Memory B cell (primary cell): ENCODE measurements around the gene C10orf120.

Source experiments
- ATAC-seq: fragments of 150-1000 bp; cut with Tn5 transposase; 2 replicates; pipeline ENCODE4 v1.10.0; 2021; ENCODE audit warnings: low read depth, mild to moderate bottlenecking, moderate library complexity
- DNase-seq, 2 donors: peaks; one replicate each; pipeline ENCODE4 v3.0.0; 2022; ENCODE audit warnings: low spot score in 2 of 2
- H3K27ac Mint-ChIP-seq: one replicate; pipeline ENCODE4 v1.8.0; 2022; ENCODE audit warnings: mild to moderate bottlenecking, moderate library complexity, mixed read lengths
- H3K27me3 Mint-ChIP-seq: one replicate; pipeline ENCODE4 v1.8.0; 2022; ENCODE audit warnings: mixed read lengths
- H3K36me3 Mint-ChIP-seq: one replicate; pipeline ENCODE4 v1.8.0; 2022; ENCODE audit warnings: mild to moderate bottlenecking, mixed read lengths
- H3K4me1 Mint-ChIP-seq: one replicate; pipeline ENCODE4 v1.8.0; 2022; ENCODE audit warnings: mixed read lengths
- H3K4me3 Mint-ChIP-seq: one replicate; pipeline ENCODE4 v1.8.0; 2022; ENCODE audit warnings: mild to moderate bottlenecking, moderate library complexity, mixed read lengths
- H3K9me3 Mint-ChIP-seq: one replicate; pipeline ENCODE4 v1.8.0; 2022; ENCODE audit warnings: mixed read lengths

C10orf120 gene

DNA sequence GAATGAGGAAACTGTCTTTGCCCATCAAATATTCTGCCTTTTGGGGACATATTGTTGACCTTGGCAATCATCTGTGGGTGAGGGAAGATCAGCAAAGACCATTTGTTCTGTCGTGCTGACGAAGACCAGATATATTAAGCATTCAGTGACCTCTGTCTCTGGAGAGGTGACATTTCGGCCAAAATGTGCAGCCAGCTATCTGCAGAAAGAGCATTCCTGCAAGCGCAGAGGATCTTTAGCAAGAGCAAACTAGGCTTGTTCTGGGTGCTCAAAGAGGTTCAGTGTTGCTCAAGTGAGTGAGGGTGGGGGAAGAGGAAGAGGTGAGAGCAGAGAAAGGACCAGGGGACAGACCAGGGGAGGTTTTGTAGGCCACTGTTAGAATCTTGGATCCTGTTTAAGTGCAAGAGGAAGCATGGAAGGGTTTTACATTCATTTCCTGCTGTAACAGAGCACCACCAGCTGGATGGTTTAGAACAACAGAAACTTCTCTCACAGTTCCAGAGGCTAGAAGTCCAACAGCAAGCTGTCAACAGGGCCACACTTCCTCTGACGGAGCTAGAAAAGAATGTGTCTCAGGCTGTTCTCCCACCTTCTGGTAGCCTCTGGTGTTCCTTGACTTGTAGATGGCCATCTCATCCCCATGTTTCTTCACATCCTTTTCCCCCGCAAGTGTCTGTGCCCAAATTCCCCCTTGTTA lies 11.2 kb downstream of the C10orf120 start:
- no peak for ATAC-seq
- Mint-ChIP-seq H3K4me1 (no peaks in the 10 kb centered on the region), H3K36me3 (no peaks in the 10 kb centered on the region), H3K4me3 (no peak overlapping the region), H3K9me3 (no peaks in the 10 kb centered on the region), H3K27ac (no peak overlapping the region), H3K27me3 (peaks cover 17% of the 10 kb centered on the region)
- DNase-seq = no peak

DNA sequence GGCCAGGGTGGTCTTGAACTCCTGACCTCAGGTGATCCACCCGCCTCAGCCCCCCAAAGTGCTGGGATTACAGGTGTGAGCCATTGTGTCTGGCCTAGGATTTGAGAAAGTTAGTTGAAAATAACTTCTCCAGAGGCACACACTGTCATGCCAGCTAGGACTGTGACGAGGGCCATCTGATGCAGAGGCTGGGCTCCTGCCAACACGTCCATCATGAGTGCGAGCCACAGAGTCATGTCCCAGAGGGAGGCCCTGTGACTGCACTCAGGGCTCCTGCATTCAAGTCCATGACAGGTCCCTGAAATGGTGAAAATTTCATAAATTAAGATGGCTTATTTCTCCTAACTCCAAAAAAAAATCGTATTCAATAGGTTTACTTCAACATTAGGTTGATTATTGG lies 17.1 kb downstream of the C10orf120 start:
- Mint-ChIP-seq H3K27ac (no peak overlapping the region), H3K36me3 (no peaks in the 10 kb centered on the region), H3K4me1 (no peaks in the 10 kb centered on the region), H3K4me3 (no peak overlapping the region), H3K27me3 (peaks cover 9% of the 10 kb centered on the region), H3K9me3 (no peaks in the 10 kb centered on the region)
- ATAC-seq = no peak
- no peak for DNase-seq

GRCh38 chr10:122678266-122678665 lies 21.4 kb downstream of the C10orf120 start:
- no peak overlapping the region for H3K4me3 Mint-ChIP-seq
- no peaks in the 10 kb centered on the region for H3K9me3 Mint-ChIP-seq

GRCh38 chr10:122675278-122675677 lies 24.4 kb downstream of the C10orf120 start:
- no peak overlapping the region for H3K27ac Mint-ChIP-seq
- DNase-seq = no peak
- no peaks in the 10 kb centered on the region for H3K36me3 Mint-ChIP-seq
- peaks cover 8% of the 10 kb centered on the region for H3K27me3 Mint-ChIP-seq
- no peaks in the 10 kb centered on the region for H3K4me1 Mint-ChIP-seq
- ATAC-seq = no peak
- H3K9me3 Mint-ChIP-seq = no peaks in the 10 kb centered on the region
- H3K4me3 Mint-ChIP-seq = no peak overlapping the region

More at GRCh38 chr10:122678266-122678665, 21.4 kb downstream of the C10orf120 start:
- DNase-seq = no peak
- Mint-ChIP-seq H3K36me3 (no peaks in the 10 kb centered on the region), H3K4me1 (no peaks in the 10 kb centered on the region), H3K27ac (no peak overlapping the region), H3K27me3 (peaks cover 8% of the 10 kb centered on the region)
- no peak for ATAC-seq

DNA sequence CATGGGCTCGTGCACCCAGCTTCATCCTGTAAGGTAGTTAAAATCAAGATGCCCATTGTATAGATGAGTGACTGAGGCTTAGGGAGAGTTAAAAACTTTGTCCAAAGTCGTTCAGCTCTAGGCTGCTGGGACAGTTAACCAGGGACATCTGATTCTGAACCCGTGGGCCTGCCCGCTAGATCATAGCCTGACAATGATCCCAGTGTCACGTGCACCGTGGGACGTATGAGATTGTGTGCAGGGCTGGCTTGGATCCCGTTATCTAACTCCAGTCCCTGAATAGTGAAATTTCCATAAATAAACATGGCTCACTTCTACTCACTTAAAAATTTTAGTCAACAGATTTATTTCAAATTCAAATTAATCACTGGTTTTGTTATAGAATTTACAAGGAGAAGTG lies 24.9 kb downstream of the C10orf120 start:
- Mint-ChIP-seq H3K4me1 (no peaks in the 10 kb centered on the region), H3K27me3 (peaks cover 8% of the 10 kb centered on the region), H3K36me3 (no peaks in the 10 kb centered on the region), H3K9me3 (no peaks in the 10 kb centered on the region), H3K27ac (no peak overlapping the region), H3K4me3 (no peak overlapping the region)
- DNase-seq = no peak
- ATAC-seq = no peak

GRCh38 chr10:122673731-122674130 lies 25.9 kb downstream of the C10orf120 start:
- DNase-seq = no peak
- no peak overlapping the region for H3K27ac Mint-ChIP-seq
- peaks cover 8% of the 10 kb centered on the region for H3K27me3 Mint-ChIP-seq
- H3K4me1 Mint-ChIP-seq = no peaks in the 10 kb centered on the region
- no peaks in the 10 kb centered on the region for H3K9me3 Mint-ChIP-seq
- no peaks in the 10 kb centered on the region for H3K36me3 Mint-ChIP-seq
- H3K4me3 Mint-ChIP-seq = no peak overlapping the region
- no peak for ATAC-seq

- peaks cover 8% of the 10 kb centered on the region for H3K27me3 Mint-ChIP-seq
- no peak overlapping the region for H3K27ac Mint-ChIP-seq
- no peaks in the 10 kb centered on the region for H3K36me3 Mint-ChIP-seq
These were observed 26.4 kb downstream of the C10orf120 start for GRCh38 chr10:122673269-122673668.

DNA sequence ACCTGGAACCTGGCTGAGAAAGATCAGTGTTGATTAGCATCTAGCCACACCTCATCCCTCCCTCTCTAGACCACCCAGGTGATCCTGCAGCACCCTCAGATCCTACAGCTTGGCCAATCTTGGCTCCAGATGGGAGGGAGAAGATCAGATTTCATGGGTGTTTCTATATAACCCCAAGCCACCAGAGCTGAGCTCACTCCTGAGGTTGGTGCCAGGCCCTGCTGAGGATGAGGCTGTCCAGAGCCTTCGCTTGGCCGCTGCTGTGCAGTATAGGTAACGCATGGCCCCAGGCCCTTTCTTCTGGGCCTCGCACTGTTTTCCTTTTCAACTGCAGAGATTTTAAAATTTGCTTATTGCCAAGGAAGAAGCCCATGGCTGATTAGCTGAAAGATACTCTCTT lies 27.0 kb downstream of the C10orf120 start:
- Mint-ChIP-seq H3K9me3 (no peaks in the 10 kb centered on the region), H3K4me3 (no peak overlapping the region), H3K4me1 (no peaks in the 10 kb centered on the region), H3K36me3 (no peaks in the 10 kb centered on the region), H3K27me3 (peaks cover 8% of the 10 kb centered on the region), H3K27ac (no peak overlapping the region)
- ATAC-seq (no peak), DNase-seq (no peak)

More at GRCh38 chr10:122673269-122673668, 26.4 kb downstream of the C10orf120 start:
- DNase-seq (no peak), ATAC-seq (no peak)
- Mint-ChIP-seq H3K4me1 (no peaks in the 10 kb centered on the region), H3K4me3 (no peak overlapping the region), H3K9me3 (no peaks in the 10 kb centered on the region)

DNA sequence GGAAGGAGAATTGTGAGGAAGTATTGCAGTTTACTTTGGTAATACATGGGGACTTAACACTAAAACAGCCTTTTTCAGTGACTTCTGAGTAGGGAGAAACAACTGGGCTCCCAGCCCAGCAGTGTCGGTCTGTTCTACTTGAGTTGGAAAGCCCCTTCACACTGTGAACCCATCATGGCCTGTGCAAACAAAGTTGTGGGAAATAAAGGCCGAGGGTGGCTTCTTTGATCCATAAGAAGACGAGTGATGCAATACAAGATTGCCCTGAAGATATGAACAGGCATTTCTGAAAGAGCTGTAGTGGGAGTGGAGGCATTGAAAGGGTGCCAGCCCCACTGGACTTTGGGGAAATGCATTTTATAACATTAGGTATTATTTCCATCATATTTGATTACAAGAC lies 28.3 kb downstream of the C10orf120 start:
- H3K27ac Mint-ChIP-seq = no peak overlapping the region
- DNase-seq (no peak), ATAC-seq (no peak)
- H3K4me1 Mint-ChIP-seq = no peaks in the 10 kb centered on the region
- H3K4me3 Mint-ChIP-seq = no peak overlapping the region
- no peaks in the 10 kb centered on the region for H3K36me3 Mint-ChIP-seq
- H3K27me3 Mint-ChIP-seq = peaks cover 4% of the 10 kb centered on the region
- H3K9me3 Mint-ChIP-seq = no peaks in the 10 kb centered on the region

- DNase-seq (no peak), ATAC-seq (no peak)
- H3K27me3 Mint-ChIP-seq = peaks cover 6% of the 10 kb centered on the region
- H3K27ac Mint-ChIP-seq = no peak overlapping the region
- no peaks in the 10 kb centered on the region for H3K4me1 Mint-ChIP-seq
- no peaks in the 10 kb centered on the region for H3K9me3 Mint-ChIP-seq
- no peak overlapping the region for H3K4me3 Mint-ChIP-seq
- no peaks in the 10 kb centered on the region for H3K36me3 Mint-ChIP-seq
These were observed 29.8 kb downstream of the C10orf120 start for GRCh38 chr10:122669842-122670241.

DNA sequence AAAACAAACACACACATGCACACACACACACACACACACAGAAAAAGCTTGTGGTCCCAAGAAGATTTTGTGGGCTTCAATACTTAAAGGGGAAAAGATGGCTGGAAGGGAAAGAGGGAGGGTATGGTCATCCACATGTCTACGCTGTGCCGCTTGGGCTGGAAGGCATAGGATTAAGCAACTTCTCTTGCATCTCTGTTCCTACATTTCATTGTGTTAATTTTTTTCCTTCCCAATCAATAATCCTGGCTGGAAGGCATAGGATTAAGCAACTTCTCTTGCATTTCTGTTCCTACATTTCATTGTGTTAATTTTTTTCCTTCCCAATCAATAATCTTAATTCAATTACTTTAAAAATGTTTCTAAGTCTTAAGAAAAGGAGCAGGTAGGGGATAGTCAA lies 30.6 kb downstream of the C10orf120 start:
- no peaks in the 10 kb centered on the region for H3K4me1 Mint-ChIP-seq
- H3K27ac Mint-ChIP-seq = no peak overlapping the region
- no peaks in the 10 kb centered on the region for H3K36me3 Mint-ChIP-seq
- peaks cover 6% of the 10 kb centered on the region for H3K27me3 Mint-ChIP-seq
- ATAC-seq (no peak), DNase-seq (no peak)
- no peaks in the 10 kb centered on the region for H3K9me3 Mint-ChIP-seq
- no peak overlapping the region for H3K4me3 Mint-ChIP-seq

DNA sequence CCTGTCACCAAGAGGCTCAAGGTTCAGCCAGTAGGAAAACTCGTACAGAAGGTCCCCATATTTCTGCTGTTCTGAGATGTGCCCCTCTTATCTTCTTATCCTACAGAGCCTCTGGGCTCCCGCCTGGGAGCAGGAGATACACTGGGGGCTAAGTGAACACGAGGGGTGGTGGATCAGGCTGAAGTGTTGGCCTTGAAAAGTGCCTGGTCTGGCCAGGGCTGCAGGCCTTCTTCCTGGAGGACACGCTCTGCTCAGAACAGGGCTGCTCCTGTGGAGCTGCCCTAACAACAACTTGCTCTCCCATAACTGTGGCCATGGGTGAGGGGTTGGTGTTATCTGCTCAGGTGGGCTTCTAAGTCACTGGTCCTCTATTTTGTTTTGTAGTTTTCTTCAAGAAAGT lies 33.7 kb downstream of the C10orf120 start:
- Mint-ChIP-seq H3K4me1 (no peaks in the 10 kb centered on the region), H3K27me3 (peaks cover 6% of the 10 kb centered on the region), H3K27ac (no peak overlapping the region), H3K36me3 (no peaks in the 10 kb centered on the region), H3K4me3 (no peak overlapping the region), H3K9me3 (no peaks in the 10 kb centered on the region)
- ATAC-seq = no peak
- no peak for DNase-seq

DNA sequence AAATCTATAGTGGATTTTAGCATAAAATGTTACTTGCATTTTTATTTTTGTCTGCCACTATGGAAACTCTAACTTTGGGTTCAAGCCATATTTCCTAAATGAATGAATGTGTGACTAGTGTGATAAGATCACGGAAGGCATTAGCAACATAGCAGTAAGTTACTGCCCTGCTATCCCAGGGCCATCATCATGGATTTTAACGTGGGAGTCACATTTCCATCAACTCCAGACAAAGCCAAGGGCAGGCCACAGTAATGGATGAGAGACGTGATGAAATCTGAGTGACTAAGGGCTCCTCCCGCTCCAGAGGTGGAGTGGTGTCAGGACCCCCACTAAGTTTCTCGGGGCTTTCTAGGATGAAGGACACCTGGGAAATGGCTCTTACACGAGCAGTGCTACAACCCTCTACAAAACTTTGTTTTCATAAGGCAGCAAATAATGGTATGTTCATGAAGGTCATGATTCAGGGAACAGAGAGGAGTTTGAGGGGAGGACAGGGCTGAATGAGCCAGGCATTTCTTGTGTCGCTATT lies 34.3 kb downstream of the C10orf120 start:
- Mint-ChIP-seq H3K4me1 (no peaks in the 10 kb centered on the region), H3K27me3 (peaks cover 6% of the 10 kb centered on the region), H3K9me3 (no peaks in the 10 kb centered on the region), H3K27ac (no peak overlapping the region), H3K36me3 (no peaks in the 10 kb centered on the region), H3K4me3 (no peak overlapping the region)
- DNase-seq = no peak
- ATAC-seq = no peak

- no peaks in the 10 kb centered on the region for H3K4me1 Mint-ChIP-seq
These were observed 35.1 kb downstream of the C10orf120 start for GRCh38 chr10:122664501-122664900.

GRCh38 chr10:122663516-122664130 lies 36.0 kb downstream of the C10orf120 start:
- H3K4me3 Mint-ChIP-seq = no peak overlapping the region
- ATAC-seq (no peak), DNase-seq (no peak)
- H3K27me3 Mint-ChIP-seq = peaks cover 6% of the 10 kb centered on the region
- H3K27ac Mint-ChIP-seq = no peak overlapping the region
- no peaks in the 10 kb centered on the region for H3K9me3 Mint-ChIP-seq
- no peaks in the 10 kb centered on the region for H3K4me1 Mint-ChIP-seq
- no peaks in the 10 kb centered on the region for H3K36me3 Mint-ChIP-seq

More at GRCh38 chr10:122664501-122664900, 35.1 kb downstream of the C10orf120 start:
- H3K36me3 Mint-ChIP-seq = no peaks in the 10 kb centered on the region
- H3K27ac Mint-ChIP-seq = no peak overlapping the region
- H3K9me3 Mint-ChIP-seq = no peaks in the 10 kb centered on the region
- ATAC-seq (no peak), DNase-seq (no peak)
- H3K4me3 Mint-ChIP-seq = no peak overlapping the region
- H3K27me3 Mint-ChIP-seq = peaks cover 6% of the 10 kb centered on the region
